ENCODE data around the gene TBATA.

The TBATA gene

DNA sequence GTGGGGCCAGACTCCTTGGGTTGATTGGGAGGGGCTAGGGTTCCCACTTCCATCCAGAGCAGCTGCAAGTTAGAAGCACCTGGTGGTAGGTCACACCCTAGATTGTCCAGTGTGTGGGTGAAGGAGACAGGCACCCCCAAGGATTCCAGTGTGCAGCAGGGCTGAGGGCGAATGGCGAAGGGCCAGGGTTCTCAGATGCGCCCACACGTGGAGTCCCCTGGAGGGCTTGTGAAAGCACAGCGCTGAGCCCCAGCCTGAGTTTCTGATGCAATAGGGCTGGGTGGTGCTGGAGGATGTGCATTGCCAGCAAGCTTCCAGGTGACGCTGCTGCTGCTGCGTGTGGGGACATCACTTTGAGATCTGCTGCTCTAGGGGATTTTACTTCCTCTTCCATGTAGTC is 25.4 kb downstream of the TBATA start:
- DNase-seq, result peak; percentile 17

DNA sequence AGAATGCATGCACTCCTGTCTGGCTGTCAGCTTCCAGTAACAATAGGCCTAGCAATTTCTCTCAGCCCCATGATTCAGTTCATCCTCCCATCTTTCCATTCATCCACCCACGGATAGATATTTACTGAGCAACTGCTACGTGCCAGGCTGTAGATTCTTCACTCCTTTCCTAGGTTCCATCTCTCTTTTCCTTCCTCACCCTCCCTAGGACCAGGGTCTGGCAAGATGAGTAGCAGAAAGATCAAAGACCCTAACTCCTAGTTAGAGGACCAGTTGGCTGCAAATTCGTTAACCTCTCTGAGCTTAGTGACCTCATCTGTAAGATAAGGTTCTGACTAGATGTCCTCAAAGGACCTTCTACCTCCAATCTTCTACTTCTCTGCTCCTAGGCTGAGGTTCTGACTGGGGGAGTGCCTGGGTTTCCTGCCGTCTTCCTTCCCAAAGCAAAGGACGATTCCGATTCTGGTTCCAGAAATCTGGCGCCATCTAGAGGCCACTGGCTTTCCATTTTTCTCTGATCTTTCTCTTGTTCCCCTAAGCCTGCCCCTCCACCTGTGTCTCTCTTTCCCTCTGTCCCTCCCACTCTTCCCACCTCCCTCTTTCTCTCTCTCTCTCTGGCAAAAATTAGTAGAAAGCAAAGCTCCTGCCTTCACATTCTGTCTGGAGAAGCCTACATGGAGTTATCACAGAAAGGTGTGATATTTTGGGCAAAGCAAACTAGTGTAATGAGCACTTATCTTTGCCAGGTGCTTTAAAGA is 26.2 kb downstream of the TBATA start:
- no peak for DNase-seq

GRCh38 chr10:70757856-70758255 is 27.3 kb downstream of the TBATA start:
- DNase-seq, result no peak

GRCh38 chr10:70756700-70757360 is 28.3 kb downstream of the TBATA start:
- no peak for DNase-seq

- DNase-seq, result no peak
Observed at GRCh38 chr10:70753841-70754621, 31.1 kb downstream of the TBATA start.

- no peak for DNase-seq
Observed at GRCh38 chr10:70753026-70753663, 32.0 kb downstream of the TBATA start.

DNA sequence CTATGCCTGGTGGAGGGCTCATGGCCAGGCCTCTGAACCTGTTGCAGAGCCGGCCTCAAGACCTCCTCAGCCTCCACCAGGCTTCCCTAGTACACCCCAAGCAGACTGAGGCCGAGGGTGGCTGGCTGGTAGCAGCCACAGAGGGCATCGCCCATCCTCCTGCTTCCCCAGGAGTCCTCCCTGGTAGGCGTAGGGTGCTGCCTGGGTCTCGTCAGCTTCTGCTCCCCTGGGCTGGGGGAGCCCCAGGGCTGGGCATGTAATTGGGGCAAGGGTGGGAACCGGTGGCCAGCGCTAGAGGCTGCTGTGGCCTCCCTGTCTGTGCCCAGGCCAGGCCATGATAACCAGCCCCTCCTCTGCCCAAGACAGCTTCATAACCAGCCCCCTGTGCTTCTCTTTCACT is 32.6 kb downstream of the TBATA start:
- DNase-seq, result no peak

GRCh38 chr10:70751991-70752390 is 33.2 kb downstream of the TBATA start:
- no peak for DNase-seq

DNA sequence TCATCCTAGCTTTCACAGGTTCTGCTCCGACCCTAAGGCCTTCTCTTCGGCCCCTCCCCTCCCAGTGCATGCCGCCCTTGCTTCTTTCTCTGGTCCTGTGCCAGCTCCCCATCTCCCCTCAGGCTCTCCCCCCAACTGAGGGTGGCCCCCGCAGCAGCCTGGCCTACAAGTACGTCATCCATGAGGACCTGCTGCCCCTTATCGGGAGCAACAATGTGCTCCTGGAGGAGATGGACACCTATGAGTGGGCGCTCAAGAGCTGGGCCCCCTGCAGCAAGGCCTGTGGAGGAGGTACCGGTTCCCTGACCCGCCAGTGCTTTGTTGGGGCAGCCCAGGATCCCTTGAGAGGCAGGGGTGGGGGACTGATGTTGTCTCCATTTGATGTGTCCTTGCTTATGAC is 33.8 kb downstream of the TBATA start:
- DNase-seq, result no peak

GRCh38 chr10:70750156-70750703 is 34.9 kb downstream of the TBATA start:
- no peak for DNase-seq

GRCh38 chr10:70749756-70750155 is 35.4 kb downstream of the TBATA start:
- no peak for DNase-seq

GRCh38 chr10:70748801-70749573 is 36.2 kb downstream of the TBATA start:
- no peak for DNase-seq

DNA sequence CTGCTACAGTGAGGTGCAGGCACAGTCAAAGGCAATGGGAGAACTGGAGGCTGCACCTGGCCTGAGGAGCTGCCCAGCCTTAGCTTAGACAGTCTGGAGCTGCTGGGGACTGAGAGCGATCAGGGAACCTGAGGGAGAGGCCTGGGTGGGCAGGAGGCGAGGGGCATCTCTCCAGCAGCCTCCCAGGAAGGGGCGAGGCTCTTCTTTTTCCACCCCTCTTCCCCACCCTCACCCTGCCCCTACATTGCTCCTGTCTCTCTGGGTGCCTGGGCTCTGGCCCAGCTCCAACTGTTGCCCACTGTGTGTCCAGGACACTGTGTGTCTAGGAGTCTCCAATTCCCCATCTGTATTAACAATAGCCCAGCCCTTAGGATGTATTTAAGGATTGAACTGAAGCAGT is 36.9 kb downstream of the TBATA start:
- no peak for DNase-seq

GRCh38 chr10:70747192-70747965 is 37.8 kb downstream of the TBATA start:
- no peak for DNase-seq

GRCh38 chr10:70745555-70745954 is 39.6 kb downstream of the TBATA start:
- no peak for DNase-seq

DNA sequence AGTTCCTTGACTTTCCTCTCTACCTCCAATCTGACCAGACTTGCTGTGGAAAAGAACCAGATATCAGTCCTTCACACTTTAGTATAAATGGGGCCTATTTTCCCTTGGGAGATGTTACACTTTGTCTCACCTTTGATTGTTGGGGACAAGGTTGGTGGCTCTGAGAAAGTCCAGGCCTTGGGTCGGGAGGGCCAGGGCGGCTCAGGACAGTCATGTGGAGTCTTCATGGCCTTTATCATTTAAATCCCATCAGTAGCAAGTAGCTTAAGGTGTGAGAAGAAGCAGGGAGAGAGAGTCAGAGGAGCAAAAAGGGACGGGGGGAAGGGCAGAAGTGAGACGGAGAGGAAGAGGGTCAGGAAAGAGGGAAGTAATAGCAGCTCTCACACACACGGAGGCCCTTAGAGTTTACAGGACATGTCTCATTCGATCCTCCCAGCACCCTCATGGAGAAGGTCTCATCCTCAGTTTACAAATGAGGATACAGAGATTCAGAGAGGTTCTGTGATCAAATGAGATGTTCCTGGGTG is 40.5 kb downstream of the TBATA start:
- no peak for DNase-seq

- DNase-seq, result no peak
Observed at GRCh38 chr10:70743879-70744278, 41.3 kb downstream of the TBATA start.

GRCh38 chr10:70743430-70743788 is 41.8 kb downstream of the TBATA start:
- no peak for DNase-seq

GRCh38 chr10:70742537-70743429 is 42.4 kb downstream of the TBATA start:
- DNase-seq, result no peak

Measured in SIG-M5 (cell line).